IPS-NIHi7 (cell line): ENCODE results near the gene PIERCE2.
"Not testable (repeated sequence)": the region's sequence is repeated elsewhere in the genome, so short reads cannot be mapped to it uniquely, and the experiment has no call there.

ENCODE experiments used
- DNase-seq: peaks from one replicate; pipeline ENCODE4 v3.0.0; 2012; ENCODE audit warnings: mixed read lengths; ENCODE audit errors: extremely low spot score

Gene PIERCE2

DNA sequence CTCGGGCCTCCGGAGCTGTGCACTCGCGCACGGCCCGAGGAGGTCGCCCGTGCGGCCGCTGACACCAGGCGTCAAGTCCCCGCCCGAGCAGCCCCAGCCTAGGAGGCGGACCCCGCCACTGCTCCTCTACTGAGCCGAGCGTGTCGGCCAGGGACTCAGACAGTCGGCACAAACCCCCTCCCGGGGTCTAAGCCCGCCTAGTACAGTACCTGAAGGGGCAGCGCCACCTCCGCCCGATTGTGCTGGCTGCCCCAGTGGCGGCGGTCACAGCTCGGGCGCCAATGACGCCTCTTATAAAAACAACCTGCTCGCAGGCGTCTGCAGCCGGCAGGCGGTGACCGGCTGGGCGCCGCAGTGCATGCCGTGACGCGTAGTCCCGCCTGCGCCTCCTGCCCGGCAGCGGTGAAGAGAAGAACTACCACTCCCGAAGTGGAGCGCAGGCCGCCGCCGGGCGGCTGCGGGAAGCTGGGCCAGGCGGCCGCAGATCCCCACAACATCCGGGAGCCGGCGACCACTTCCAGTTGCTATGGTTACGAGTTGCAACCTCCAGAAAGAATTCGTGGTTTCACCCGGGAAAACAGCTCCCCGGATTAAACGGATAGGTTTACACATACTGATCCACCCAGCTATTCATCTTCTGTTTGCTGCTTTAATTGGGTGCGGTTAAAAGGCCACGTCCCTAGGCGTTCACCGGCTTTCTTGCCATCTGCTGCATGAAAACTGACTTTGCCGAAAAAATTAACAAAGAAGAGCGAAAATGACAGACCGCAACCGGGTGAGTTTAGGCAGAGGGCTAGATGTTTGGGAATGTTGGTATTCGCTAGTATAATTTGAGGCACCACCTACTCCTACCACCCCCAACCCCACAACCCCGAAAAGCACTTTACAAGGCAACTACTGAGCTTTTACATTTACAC lies at the start of gene PIERCE2, which contains the start of gene CCPG1:
PIERCE2 (plus strand) TSS at position 484 of the 917 bp plus-strand sequence; CDS start at position 758, 274 bp downstream.
CCPG1 (minus strand) TSS at position 348 of the 917 bp plus-strand sequence. CDS start 18,935 bp downstream, outside the sequence.
- peak; percentile 96 for DNase-seq

GRCh38 chr15:55360256-55360655 lies 48.0 kb upstream of the PIERCE2 start:
- DNase-seq, result no peak

DNA sequence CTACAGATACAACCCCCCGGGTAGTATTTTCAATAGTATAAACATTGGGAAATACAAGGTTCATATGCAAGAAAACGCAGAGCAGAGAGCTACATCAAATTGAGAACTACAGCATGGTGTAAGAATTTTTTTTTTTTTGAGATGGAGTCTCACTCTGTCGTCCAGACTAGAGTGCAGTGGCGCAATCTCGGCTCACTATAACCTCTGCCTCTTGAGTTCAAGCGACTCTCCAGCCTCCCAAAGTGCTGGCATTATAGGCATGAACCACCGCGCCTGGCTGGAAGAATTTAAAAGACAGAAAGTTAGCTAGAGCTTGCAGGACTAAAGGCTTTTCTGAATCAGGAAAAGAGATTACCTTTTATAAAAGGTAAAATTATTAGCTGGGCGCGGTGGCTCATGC lies 47.2 kb upstream of the PIERCE2 start:
- DNase-seq, result no peak

DNA sequence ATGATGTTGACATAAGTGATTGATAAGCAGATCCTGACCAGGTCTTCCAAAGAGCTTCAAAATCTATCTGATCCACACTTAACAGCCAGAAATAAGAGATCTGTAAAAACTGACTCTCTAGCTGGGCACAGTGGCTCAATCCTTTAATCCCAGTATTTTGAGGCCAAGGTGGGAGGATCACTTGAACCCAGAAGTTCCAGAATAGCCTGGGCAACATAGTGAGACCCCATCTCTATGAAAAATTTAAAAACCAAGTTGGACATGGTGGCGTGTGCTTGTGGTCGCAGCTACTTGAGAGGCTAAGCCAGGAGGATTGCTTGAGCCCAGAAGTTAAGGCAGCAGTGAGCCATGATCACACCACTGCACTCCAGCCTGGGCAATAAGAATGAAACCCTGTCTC lies 45.7 kb upstream of the PIERCE2 start:
- DNase-seq, result no peak

- no peak for DNase-seq
Measured at GRCh38 chr15:55366981-55367380, 41.3 kb upstream of the PIERCE2 start.

DNA sequence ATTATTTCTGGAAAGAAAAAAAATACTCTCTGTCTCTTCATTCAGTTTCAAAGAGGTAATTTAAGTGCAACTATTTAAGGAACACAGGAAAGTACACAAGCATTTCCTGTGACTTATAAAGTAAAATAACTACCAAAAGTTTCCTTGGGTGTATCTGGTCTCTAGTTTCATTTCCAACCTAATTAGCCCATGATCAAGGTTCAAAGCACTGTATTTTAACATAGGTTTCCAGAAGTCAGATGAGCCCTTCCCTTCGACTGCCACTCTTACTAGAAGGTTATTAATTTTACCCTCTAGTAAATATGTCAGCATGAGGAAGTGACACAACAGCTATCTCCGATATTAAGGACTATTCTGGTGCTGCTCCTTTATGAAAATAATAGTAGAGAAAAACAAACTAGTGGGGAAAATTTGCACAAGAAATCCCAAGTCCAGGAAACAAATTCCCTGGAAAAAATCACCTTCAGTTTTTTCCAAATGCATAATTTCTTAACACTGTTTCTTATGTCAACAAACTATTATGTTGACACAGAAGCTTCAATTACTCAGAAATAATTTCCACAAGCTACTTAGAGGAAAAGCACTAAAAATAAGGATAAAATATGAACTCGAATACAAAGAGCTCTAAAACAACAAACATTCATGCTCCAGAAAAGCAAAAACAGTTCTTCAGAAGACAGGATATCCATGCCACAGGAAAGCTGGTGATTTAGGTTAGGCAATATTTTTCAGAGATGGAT lies 35.4 kb upstream of the PIERCE2 start:
- no peak for DNase-seq

DNA sequence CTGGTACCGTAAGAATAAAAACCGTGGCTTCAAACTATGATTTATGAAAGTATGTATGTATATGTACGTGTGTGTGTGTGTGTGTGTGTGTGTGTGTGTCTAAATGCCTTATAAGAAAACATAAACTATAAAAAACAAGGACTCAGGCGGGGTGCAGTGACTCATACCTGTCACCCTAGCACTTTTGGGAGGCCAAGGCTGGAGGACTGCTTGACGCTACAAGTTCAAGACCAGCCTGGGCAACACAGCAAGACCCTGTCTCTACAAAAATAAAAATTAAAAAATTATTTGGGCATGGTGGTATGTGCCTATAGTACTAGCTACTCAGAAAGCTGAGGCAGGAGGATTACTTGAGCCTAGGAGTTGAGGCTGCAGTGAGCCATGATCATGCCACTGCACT lies 29.2 kb upstream of the PIERCE2 start:
- no peak for DNase-seq

GRCh38 chr15:55381595-55381994 lies 26.7 kb upstream of the PIERCE2 start:
- DNase-seq, result no peak

- no peak for DNase-seq
Measured at GRCh38 chr15:55383687-55384086, 24.6 kb upstream of the PIERCE2 start.

DNA sequence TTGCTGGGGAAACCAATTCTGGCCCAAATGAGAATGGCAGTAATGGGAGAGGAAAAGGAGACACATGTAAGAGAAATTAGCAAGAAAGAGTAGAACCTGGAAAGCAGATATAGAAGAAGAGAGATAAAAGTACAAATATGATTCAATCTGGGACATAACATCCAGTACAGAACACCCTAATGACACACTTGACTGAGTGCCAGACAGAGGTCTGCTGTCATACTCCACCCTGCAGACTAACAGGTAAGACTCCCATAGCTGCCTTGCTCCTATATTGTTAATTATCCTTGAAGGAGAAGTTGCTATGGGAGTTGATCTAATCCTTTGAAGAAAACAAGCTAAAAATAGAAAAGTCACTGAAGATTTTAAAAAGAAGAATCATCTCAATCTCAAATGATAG lies 21.3 kb upstream of the PIERCE2 start:
- no peak for DNase-seq

GRCh38 chr15:55389264-55389607 lies 19.1 kb upstream of the PIERCE2 start:
- DNase-seq, result no peak

GRCh38 chr15:55394694-55395093 lies 13.6 kb upstream of the PIERCE2 start:
- DNase-seq, result no peak

- DNase-seq, result no peak
Measured at GRCh38 chr15:55398243-55398642, 10.1 kb upstream of the PIERCE2 start.

GRCh38 chr15:55400050-55400449 lies 8.2 kb upstream of the PIERCE2 start:
- not testable (repeated sequence) for DNase-seq

- DNase-seq, result no peak
Measured at GRCh38 chr15:55401786-55402246, 6.5 kb upstream of the PIERCE2 start.

- DNase-seq, result no peak
Measured at GRCh38 chr15:55402707-55403106, 5.6 kb upstream of the PIERCE2 start.

DNA sequence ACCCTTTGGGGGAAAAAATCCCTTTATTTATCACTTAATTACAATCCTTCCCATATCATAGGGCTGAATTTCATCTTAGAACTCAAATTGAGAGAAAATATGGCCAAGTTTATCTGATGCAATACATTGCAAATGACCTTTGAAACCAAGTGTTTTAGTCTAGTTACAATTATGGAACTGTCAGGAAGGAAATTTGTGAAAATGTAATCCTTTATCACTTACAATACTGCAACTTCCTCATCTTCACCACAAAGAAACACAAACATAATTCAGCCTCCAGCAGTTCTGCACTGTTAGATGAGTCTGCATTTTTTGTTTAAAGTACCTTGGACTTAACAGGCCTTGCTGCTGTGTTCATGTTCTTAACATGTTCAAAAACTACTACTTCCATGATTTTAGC lies 4.8 kb upstream of the PIERCE2 start:
- DNase-seq, result no peak

DNA sequence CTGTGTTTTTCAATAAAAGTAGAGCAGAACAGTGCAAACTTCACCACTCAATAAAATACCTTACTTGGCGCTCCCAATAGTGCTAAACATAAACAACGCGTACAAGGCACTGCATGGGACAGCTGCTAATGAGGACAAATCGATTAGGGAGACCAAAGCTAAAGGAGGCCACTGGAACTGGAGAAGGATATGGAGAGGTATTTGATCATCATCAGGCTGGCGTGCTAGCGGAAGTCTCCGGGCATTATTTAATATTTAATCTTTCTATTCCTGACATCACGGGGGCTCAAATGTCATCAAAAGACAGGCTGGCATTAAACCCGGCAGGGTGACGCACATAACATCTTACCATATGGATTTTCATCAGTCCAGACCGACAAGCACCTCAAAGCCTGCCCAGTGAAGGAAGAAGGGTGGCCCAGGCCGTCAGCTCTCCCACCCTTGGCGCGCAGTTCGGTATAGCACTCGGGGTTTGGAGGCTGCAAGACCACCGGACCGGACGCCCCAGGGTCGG lies 740 bp upstream of the PIERCE2 start:
- peak; percentile 8 for DNase-seq

- not testable (repeated sequence) for DNase-seq
Measured at GRCh38 chr15:55408976-55409375, 681 bp downstream of the PIERCE2 start.

- not testable (repeated sequence) for DNase-seq
Measured at GRCh38 chr15:55417678-55418077, 9.4 kb downstream of the PIERCE2 start.

DNA sequence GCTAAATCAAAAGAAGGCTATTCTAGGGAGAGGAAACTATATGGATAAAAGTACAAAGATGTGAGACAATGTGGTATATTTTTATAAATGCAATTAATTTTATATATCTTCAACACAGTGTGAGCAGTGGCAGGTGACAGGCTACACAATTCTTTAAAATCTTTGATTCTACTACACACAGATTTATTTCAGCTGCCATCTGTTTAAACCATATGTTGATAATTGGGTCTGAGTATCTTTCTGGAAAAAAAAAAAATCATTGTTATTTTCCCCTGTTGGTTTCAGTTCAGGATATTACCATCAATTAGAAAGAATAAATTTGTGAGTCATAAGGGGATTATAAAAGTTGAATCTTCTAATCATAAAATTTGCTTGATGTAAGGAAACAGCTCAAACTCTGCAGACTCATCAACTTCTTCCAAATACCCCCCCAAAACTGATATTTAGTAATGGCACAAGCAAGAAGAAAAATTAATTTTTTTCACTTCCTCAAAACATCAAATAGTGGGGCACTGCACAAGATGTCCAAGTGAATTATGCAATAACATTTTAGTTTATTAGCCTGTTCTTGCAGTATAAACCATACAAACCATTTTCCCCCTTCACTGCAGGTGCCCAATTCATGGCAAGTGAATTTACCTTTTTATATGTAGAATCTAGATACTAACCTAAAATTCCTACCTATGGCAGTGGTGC lies 12.0 kb downstream of the PIERCE2 start:
- no peak for DNase-seq

DNA sequence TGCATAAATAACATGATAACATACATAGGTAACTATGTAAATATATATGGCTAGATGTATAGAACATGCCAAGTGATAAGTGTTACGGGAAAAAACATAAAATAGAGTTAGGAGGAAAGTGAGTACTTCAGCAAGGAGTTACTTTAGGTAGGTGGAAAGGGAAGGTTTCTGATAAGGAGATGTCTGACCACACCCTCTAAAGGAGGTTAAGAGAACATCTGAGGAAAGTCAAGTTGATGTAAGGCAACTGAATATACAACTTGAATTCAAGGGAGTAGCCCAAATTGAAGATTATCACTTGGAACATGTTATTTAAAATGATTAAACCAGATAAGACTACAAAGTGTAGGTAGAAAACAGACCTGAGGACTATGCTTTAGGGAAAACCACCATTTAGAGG lies 13.8 kb downstream of the PIERCE2 start:
- DNase-seq, result no peak
